ENCODE results near the gene ID3.

ID3 gene

GRCh38 chr1:23524716-23525401, 34.4 kb downstream of the ID3 start:
- no peak overlapping the region for H3K4me3 ChIP-seq (ENCODE audit: low read depth, low read length)
- in situ Hi-C loops (cut with HindIII; ENCODE audit: low sequenced_read_pairs), result no loop called here
- DNase-seq (ENCODE audit: low read depth, low spot score), result no peak
- TF ChIP-seq, protein P1, sequence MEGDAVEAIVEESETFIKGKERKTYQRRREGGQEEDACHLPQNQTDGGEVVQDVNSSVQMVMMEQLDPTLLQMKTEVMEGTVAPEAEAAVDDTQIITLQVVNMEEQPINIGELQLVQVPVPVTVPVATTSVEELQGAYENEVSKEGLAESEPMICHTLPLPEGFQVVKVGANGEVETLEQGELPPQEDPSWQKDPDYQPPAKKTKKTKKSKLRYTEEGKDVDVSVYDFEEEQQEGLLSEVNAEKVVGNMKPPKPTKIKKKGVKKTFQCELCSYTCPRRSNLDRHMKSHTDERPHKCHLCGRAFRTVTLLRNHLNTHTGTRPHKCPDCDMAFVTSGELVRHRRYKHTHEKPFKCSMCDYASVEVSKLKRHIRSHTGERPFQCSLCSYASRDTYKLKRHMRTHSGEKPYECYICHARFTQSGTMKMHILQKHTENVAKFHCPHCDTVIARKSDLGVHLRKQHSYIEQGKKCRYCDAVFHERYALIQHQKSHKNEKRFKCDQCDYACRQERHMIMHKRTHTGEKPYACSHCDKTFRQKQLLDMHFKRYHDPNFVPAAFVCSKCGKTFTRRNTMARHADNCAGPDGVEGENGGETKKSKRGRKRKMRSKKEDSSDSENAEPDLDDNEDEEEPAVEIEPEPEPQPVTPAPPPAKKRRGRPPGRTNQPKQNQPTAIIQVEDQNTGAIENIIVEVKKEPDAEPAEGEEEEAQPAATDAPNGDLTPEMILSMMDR (IDR thresholded peaks at IDR 0.05; ENCODE audit: low read depth, low read length), result no peak

- TF ChIP-seq, protein P1 (IDR thresholded peaks at IDR 0.05; ENCODE audit: low read depth, low read length), result no peak
- no peak for DNase-seq (ENCODE audit: low read depth, low spot score)
- H3K4me3 ChIP-seq (ENCODE audit: low read depth, low read length), result no peak overlapping the region
- in situ Hi-C loops (cut with HindIII; ENCODE audit: low sequenced_read_pairs), result no loop called here
These were observed 35.1 kb downstream of the ID3 start for GRCh38 chr1:23524163-23524562.

DNA sequence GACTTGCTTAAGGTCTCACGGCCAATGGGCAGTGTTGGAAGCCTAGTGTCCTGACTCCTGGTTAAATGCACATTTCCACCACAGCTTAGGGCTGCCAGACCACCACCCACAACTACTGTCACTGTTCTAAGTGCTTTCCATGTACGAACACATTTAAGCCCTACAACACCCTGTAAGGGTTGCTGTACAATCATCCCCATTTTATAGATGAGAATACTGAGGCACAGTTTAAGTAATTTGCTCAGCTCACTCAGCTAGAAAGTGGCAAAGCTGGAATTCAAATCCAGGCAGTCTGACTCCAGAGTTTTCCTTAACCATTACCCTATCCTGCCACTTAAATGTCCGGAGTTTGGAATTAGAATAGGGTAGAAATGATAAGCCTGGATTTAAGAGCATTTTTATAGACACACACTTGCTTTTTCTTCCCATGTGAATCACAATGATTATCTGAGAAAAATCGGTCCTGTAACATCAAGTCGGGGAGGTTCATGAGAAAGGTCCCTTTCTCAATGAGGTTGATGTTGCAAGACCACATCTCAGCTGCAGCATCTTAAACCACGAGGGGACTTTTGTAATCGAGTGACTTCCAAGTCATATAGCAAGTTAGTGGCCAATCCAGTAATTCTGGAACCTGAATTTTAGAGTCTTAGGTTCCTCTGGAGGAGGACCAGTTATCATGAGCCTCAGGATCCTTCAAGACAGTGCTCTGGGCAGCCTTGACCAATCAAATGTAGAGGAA, 36.9 kb downstream of the ID3 start:
- TF ChIP-seq, protein P1 (IDR thresholded peaks at IDR 0.05; ENCODE audit: low read depth, low read length), result no peak
- no peak for DNase-seq (ENCODE audit: low read depth, low spot score)
- H3K4me3 ChIP-seq (ENCODE audit: low read depth, low read length), result no peak overlapping the region
- in situ Hi-C loops (cut with HindIII; ENCODE audit: low sequenced_read_pairs), result no loop called here

DNA sequence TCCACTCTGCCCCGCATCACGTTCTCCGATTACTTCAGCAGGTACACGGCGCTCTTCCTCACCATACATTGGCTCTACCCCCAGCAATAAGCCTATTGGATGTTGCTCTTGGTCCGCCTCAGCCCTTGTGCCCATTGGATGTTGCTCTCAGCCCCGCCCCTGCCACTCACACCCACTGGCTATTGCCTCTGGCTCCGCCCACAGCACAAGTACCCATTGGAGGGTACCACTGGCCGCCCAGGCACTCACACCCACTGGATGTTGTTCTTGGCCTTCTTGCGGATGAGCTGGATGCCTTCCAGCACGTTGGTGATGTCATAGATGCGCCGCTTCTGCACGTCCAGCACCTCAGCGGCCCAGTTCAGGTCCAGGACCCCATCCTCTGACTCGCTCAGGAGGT, 37.7 kb downstream of the ID3 start:
- in situ Hi-C loops (cut with HindIII; ENCODE audit: low sequenced_read_pairs), result no loop called here
- DNase-seq (ENCODE audit: low read depth, low spot score), result no peak
- no peak overlapping the region for H3K4me3 ChIP-seq (ENCODE audit: low read depth, low read length)
- TF ChIP-seq, protein P1 (IDR thresholded peaks at IDR 0.05; ENCODE audit: low read depth, low read length), result no peak

- TF ChIP-seq, protein P1 (IDR thresholded peaks at IDR 0.05; ENCODE audit: low read depth, low read length), result no peak
- DNase-seq (ENCODE audit: low read depth, low spot score), result no peak
- in situ Hi-C loops (cut with HindIII; ENCODE audit: low sequenced_read_pairs), result no loop called here
- H3K4me3 ChIP-seq (ENCODE audit: low read depth, low read length), result no peak overlapping the region
These were observed 41.7 kb downstream of the ID3 start for GRCh38 chr1:23517581-23517980.

DNA sequence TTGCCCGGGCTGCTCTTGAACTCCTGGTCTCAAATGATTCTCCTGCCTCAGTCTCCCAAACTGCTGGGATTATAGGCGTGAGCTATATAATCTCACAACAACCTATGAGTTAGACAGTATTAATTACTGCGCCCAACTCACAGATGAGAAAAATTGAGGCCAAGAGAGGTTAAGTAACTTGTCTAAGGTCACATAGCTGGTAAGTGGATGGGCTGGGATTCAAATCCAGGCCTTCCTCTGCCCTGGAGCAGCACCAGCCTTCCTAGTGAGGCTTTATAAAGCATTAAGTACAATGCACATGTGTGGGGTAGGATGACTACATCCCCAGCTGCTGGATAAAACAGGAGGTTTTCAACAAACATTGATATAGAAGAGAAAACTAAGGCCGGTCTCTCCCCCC, 43.4 kb downstream of the ID3 start:
- no peak for DNase-seq (ENCODE audit: low read depth, low spot score)
- H3K4me3 ChIP-seq (ENCODE audit: low read depth, low read length), result no peak overlapping the region
- TF ChIP-seq, protein P1 (IDR thresholded peaks at IDR 0.05; ENCODE audit: low read depth, low read length), result no peak
- in situ Hi-C loops (cut with HindIII; ENCODE audit: low sequenced_read_pairs), result no loop called here

All from astrocyte of the spinal cord (primary cell).